Suppressor macrophage treated with lipopolysaccharide for 4 hours (primary cell): ENCODE results near the gene CENPV.

Experiments used
- DNase-seq: peaks from one replicate; pipeline ENCODE4 v3.0.0-alpha.2; 2020

CENPV gene

GRCh38 chr17:16358394-16358793 is 5.1 kb upstream of the CENPV start:
- no peak for DNase-seq

- no peak for DNase-seq
These were observed 1.3 kb upstream of the CENPV start for GRCh38 chr17:16354585-16354984.

DNA sequence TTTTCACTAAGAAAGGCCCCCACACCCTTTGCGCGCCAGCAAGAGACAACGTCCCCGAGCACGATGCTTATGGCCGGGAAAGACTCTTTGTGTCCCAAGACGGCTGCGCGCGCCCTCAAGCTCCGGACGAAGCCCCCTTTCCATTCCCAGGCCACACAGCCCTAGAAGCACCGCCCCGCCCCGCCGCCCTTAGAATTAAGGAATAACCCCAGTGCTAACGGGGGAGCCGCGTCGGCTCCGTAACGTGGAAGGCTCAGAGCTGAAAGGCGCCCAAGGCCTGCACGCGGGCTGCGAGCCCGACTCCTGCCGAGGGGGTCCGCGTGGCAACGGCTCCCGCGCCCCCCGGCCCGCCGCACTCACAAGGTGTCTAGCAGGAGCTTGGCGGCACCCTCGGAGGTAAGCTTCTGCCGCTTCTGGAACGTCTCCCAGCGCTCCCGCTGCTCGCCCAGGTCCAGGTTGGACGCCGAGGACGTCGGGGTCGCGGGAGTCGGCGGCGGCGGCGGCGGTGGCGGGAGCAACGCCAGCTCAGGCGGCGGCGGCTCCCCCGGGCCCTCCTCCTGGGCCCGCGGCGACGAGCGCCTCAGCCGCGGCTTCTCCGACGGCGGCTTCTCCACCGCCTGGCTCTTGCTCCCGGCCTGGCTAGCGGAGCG is 477 bp downstream of the CENPV start:
- DNase-seq, result peak; percentile 23

- DNase-seq, result no peak
These were observed 984 bp downstream of the CENPV start for GRCh38 chr17:16352303-16352666.

- DNase-seq, result no peak
These were observed 1.4 kb downstream of the CENPV start for GRCh38 chr17:16351831-16352230.

DNA sequence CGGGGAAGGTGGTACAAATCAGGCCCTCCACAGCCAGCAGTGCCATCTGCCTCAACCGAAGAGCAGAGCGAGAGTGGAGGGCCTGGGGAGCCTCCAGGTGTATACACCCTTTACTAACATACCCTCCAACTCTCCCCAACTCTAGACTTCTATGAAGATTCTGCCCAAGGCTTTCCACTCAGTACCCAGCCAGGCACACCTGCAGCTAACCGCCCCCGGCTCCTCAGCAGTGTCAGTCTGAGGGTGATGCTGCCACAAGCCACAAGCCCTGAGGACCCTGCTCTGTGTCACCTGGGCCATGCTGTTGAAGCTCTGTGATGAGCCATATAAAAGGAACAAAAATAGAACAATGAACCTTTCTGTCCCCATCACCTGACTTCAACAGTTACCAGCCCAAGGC is 3.8 kb downstream of the CENPV start:
- no peak for DNase-seq

GRCh38 chr17:16348586-16348985 is 4.7 kb downstream of the CENPV start:
- no peak for DNase-seq

DNA sequence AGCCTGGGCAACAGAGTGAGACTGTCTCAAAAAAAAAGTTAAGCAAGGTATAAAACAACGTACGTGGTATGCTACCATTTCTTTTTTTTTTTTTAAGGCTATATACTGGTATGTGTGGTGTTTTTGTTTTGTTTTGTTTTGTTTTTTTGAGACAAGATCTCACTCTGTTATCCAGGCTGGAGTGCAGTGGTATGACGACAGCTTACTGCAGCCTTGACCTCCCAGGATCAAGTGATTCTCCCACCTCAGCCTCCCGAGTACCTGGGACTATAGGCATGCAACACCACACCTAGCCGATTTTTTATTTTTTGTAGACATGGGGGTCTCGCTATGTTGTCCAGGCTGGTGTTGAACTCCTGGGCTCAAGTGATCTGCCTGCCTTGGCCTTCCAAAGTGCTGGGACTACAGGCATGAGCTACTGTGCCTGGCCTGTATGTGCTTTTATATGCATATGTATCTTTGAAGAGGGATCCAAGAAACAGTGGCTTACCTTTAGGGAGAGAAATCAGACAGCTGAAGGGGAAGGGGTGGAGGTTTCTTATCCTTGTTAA is 6.5 kb downstream of the CENPV start:
- DNase-seq, result no peak

GRCh38 chr17:16345565-16345964 is 7.7 kb downstream of the CENPV start:
- no peak for DNase-seq

DNA sequence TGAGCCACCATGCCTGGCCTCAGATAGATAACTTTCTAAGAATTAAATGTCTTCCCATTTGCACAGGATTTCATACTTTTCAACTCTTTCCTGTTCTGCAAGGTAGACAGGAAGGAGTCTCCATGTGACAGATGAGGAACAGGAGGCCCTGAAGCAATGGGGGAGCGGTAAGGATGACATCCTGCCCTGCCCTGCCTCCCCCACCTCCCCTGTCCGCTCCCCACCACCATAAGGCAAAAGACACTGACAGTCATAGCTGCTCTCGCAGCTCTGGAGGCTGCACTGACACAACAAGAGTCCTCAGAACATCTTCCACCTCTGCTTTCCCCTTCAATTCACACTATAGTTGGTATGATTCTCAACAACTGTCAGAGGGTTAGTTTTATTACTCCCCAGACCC is 9.7 kb downstream of the CENPV start:
- no peak for DNase-seq

GRCh38 chr17:16342979-16343378 is 10.3 kb downstream of the CENPV start:
- no peak for DNase-seq

- DNase-seq, result no peak
These were observed 13.3 kb downstream of the CENPV start for GRCh38 chr17:16339959-16340358.

GRCh38 chr17:16339402-16339801 is 13.9 kb downstream of the CENPV start:
- no peak for DNase-seq

DNA sequence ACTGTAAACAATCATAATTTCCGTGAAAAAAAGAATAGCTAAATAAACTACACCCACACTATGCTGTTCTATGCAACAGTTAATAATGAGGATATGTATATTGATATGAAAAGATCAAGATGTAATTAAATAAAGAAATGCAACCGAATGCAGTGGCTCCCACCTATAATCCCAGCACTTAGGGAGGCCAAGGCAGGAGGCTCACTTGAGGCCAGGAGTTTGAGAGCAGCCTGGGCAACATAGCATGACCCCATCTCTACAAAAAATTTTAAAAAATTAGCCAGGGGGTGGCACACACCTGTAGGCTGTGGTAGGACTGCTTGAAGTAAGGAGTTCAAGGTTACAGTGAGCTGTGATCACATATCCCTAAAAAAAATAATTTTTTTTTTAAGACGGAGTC is 14.9 kb downstream of the CENPV start:
- no peak for DNase-seq

DNA sequence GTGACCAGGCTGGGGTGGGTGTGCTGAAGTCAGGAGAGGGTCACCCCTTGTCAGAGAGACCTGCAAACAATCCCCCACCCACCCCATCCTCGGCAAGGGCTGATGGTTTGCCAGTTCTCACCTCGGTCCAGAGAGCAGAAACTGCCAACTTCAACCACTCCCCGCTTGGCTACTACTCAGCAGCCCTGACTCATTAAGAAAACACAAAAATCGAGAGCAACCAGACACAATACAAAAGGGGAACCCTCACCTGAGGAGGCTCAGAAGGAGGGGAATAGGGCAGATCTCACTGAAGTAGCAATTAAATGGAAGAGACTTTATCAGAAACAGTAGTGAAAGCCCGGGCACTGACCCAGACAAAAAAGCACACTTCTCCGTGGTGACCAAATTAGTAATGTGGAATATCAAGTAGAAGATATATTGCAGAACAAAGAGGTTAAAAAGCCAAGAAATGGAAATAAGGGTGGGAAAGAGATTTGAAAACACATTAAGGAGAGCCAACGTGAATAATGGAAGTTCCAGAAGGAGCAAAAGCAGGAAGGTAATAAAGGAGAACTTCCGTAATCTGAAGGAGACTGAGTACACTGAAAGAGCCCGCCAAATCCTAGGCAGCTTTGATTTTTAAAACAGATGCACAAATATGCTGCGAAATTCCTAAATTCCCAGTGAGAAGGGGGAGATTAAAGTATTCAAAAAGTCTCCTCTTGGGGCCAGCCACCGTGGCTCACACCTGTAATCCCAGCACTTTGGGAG is 23.6 kb downstream of the CENPV start:
- DNase-seq, result no peak

GRCh38 chr17:16328997-16329396 is 24.3 kb downstream of the CENPV start:
- DNase-seq, result no peak

DNA sequence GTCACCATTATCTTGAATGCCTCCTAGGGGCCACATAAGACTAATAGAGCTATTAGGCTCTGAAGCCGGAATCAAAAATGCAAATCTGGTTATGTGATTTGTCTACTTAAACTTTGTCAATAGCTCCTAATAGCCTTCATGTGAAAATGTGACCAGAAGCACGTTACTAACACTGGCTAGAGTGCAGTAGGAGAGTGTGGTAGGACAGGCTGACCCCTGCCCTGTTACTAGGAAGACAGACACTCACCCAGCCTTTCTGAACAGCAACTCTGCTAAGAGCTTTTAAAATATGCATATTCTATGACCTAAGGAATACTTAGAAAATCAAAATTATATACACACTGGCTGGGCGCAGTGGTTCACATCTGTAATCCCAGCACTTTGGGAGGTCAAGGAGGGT is 26.3 kb downstream of the CENPV start:
- no peak for DNase-seq

DNA sequence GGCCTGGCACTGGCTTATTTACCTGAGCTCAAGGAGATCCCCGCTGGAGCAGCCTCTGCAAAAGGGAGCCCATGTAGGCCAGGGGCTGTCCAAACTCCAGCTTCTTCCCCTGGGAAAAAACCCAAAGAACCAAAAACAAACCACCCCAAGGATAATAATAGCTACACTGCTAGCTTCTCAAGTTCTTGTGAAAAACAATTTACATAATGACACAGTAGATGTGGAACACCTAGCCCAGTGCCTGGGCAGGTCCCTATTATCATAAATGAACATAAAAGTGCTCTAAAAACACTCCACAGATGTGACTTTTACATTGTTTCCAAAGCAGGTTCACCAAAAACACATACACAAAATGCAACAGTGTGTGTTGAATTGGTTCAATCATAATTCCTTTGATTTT is 27.3 kb downstream of the CENPV start:
- no peak for DNase-seq

DNA sequence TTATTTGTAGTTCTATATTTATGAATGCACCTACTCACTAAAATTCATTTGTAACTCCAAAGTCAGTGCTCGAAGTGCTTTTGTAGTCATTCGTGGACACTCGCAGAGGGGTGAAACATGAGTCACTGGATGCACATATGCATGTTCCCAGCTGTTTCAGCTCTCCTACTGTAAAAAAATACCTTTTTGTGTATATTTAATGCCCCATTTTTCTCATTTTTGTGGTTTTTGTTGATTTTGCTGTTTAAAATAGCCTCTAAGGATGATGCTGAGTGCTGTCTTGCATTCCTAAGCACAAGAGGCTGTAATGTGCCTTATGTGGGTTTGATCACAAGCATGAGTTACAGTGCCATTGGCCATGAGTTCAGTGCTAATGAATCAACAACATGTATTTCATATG is 30.6 kb downstream of the CENPV start:
- no peak for DNase-seq

DNA sequence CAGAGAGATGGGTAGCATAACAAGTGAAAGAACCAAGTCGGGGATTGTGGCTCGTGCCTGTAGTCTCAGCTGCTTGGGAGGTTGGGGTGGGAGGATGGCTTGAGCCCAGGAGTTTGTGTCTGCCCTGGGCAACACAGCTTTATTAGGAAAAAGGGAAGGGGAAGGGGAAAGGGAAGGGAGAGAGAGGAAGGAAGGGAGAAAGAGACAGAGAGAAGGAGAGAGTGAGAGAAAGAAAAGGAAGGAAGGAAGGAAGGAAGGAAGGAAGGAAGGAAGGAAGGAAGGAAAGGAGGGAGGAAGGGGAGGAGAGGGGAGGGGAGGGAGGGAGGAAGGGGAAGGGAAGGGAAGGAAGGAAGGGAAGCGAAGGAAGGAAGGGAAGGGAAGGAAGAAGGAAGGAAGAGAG is 33.3 kb downstream of the CENPV start:
- DNase-seq, result no peak

DNA sequence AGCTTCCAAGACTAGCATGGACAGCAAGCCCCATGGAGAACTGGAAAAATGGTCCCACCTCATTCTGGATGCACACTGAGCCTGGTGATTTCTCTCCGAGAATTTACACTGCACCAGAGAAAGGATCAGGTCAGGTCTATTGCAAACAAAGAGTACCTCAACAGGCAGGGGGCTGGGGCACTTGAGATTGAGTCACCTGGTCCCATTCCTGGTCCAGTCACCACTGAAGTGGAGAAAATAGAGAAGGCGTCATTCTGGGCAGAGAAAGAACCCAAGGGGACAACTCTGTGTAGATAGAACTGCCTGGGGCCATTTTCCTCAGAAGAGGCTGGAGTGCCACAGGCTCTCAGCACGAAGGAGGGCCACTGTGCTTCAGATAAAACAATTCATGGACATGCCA is 38.4 kb downstream of the CENPV start:
- DNase-seq, result no peak

- no peak for DNase-seq
These were observed 39.1 kb downstream of the CENPV start for GRCh38 chr17:16314189-16314588.

DNA sequence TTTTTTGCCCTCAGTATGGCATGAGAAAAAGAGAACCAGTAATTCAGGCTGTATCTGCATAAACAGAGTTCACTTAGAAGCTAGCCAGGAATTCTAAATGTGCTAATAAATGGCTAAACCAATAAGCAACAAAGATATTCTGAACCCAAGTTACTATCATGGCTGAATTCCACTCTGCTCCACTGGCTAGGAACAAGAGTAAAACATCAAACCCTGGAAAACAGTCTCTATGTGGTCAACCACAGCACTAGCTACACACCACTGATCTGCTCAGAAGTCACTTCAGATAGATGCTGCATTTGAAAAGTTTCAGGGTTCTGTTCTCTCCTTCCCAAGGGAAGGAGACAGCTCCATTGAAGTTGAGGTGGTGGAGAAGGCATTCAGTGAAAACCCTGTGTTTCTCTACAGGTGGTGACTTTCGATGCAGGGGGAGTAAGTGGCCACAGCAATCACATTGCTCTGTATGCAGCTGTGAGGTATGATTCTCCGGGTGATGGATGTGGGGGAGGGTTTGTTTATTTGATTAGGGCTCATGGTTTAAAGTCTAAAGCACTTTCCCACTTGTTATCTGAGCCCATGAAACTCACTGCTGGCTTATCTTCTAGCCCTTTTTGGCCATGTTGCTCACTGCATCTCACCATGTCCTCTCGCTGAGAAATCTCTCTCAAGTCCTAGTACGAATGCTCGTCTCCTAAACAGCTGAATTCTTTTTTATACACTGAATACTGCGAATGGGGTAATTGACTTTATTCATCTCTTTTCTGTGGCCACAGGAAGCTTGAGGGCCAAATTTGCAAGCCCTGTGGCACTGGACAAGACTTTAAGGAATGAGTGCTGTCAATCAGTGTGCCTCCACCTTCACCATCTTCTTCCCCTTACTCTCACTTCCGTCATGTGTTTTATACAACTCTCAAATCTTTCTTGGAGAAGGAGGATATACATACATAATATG is 39.9 kb downstream of the CENPV start:
- no peak for DNase-seq
